ENCODE measurements around the gene NR6A1. TPM values are rescaled to one million over a fixed set of nuclear protein-coding genes. Genes with fewer than 3 reads are reported as not detected.

NR6A1 gene
- total RNA-seq, 1 donor: 0.36 TPM

DNA sequence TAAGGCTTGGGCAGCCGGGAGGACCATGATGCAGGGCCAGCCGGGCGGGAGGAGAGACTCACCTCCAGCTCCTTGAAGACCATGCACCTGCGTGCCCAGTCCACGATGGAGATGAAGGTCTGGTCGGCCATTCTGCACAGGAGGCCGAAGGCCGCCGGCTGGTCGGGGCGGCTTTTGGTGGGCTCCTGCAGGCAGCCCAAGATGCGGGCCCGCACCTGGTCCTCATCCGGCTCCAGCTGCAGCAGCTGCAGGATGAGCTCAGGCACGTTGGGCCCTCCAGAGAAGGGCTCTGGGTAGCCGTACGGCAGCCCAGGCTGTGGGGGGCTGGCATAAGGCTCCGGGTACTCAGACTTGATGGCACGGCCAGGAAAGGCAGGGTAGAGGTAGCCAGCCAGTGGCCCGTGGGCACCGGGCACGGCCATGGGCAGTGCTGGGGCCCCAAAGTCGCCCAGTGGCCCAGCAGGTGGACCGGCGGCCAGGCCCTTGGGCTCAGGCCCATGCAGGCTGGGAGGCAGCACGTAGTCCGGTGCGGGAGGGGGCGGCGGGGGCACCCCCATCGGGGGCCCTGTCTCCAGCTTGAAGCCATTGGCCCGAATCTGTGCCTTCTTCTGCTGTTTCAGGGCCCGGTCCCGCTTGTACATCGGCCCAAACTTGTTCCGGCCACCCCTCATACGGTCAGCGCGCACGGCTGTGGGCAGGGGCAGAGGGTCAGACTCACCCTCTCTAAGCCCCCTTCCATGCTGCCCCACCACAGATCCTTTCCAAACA, 270.9 kb downstream of the NR6A1 start:
- H3K4me1 ChIP-seq (ENCODE audit: insufficient read depth, low read length): no peaks in the 10 kb centered on the region
- H3K4me2 ChIP-seq (ENCODE audit: insufficient read depth, low read length): no peak overlapping the region
- no peak overlapping the region for H3K4me3 ChIP-seq (ENCODE audit: insufficient read depth, low read length)
- no peak overlapping the region for H2AFZ ChIP-seq (ENCODE audit: low read length)
- no peaks in the 10 kb centered on the region for H3K36me3 ChIP-seq (ENCODE audit: insufficient read depth, low read length)
- no peaks in the 10 kb centered on the region for H3K9me3 ChIP-seq (ENCODE audit: low read depth, low read length)
- H4K20me1 ChIP-seq (ENCODE audit: insufficient read depth, low read length): no peaks in the 10 kb centered on the region
- no peak for TF ChIP-seq CTCF (IDR thresholded peaks at IDR 0.05; ENCODE audit: extremely low read depth, low read depth, low read length)
- H3K27me3 ChIP-seq (ENCODE audit: insufficient read depth, low read length): peaks cover 73% of the 10 kb centered on the region
- DNase-seq (ENCODE audit: insufficient read length, low spot score, missing footprints): peak; percentile 79
- no peak overlapping the region for H3K27ac ChIP-seq (ENCODE audit: low read depth, low read length)
- no peaks in the 10 kb centered on the region for H3K79me2 ChIP-seq (ENCODE audit: insufficient read depth, low read length)

DNA sequence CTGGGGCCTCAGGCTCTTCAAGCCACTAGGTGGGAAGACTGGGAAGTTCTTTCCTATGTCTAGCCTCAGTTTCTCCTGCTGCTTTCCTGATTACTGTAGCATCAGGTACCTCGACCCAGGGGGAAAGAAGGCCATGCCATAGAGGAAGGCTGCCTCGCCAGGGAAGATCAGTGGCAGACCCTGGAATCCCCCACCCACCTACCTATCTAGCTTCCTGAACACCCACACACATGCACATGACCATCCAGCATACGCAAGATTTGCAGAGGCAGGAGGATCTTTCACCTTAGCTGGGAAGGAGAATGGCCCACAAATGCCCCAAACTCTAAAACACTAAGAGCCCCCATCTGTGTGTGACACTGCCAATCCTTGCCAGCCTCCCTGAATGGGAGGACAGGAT, 271.9 kb downstream of the NR6A1 start:
- no peak overlapping the region for H3K27ac ChIP-seq (ENCODE audit: low read depth, low read length)
- no peaks in the 10 kb centered on the region for H3K9me3 ChIP-seq (ENCODE audit: low read depth, low read length)
- peaks cover 73% of the 10 kb centered on the region for H3K27me3 ChIP-seq (ENCODE audit: insufficient read depth, low read length)
- no peak for TF ChIP-seq CTCF (IDR thresholded peaks at IDR 0.05; ENCODE audit: extremely low read depth, low read depth, low read length)
- no peaks in the 10 kb centered on the region for H3K36me3 ChIP-seq (ENCODE audit: insufficient read depth, low read length)
- no peaks in the 10 kb centered on the region for H3K4me1 ChIP-seq (ENCODE audit: insufficient read depth, low read length)
- H3K79me2 ChIP-seq (ENCODE audit: insufficient read depth, low read length): no peaks in the 10 kb centered on the region
- H3K4me3 ChIP-seq (ENCODE audit: insufficient read depth, low read length): no peak overlapping the region
- H3K4me2 ChIP-seq (ENCODE audit: insufficient read depth, low read length): no peak overlapping the region
- H4K20me1 ChIP-seq (ENCODE audit: insufficient read depth, low read length): no peaks in the 10 kb centered on the region
- peak; percentile 63 for DNase-seq (ENCODE audit: insufficient read length, low spot score, missing footprints)
- H2AFZ ChIP-seq (ENCODE audit: low read length): no peak overlapping the region

- Histone ChIP-seq H3K4me3 (ENCODE audit: insufficient read depth, low read length) (no peak overlapping the region), H3K27me3 (ENCODE audit: insufficient read depth, low read length) (peaks cover 72% of the 10 kb centered on the region), H3K9me3 (ENCODE audit: low read depth, low read length) (no peaks in the 10 kb centered on the region), H3K79me2 (ENCODE audit: insufficient read depth, low read length) (no peaks in the 10 kb centered on the region), H4K20me1 (ENCODE audit: insufficient read depth, low read length) (no peaks in the 10 kb centered on the region), H2AFZ (ENCODE audit: low read length) (no peak overlapping the region), H3K27ac (ENCODE audit: low read depth, low read length) (no peak overlapping the region), H3K4me1 (ENCODE audit: insufficient read depth, low read length) (no peaks in the 10 kb centered on the region), H3K36me3 (ENCODE audit: insufficient read depth, low read length) (no peaks in the 10 kb centered on the region), H3K4me2 (ENCODE audit: insufficient read depth, low read length) (no peak overlapping the region)
- no peak for TF ChIP-seq CTCF (IDR thresholded peaks at IDR 0.05; ENCODE audit: extremely low read depth, low read depth, low read length)
- peak; percentile 64 for DNase-seq (ENCODE audit: insufficient read length, low spot score, missing footprints)
These were observed 272.5 kb downstream of the NR6A1 start for GRCh38 chr9:124498499-124499146.

DNA sequence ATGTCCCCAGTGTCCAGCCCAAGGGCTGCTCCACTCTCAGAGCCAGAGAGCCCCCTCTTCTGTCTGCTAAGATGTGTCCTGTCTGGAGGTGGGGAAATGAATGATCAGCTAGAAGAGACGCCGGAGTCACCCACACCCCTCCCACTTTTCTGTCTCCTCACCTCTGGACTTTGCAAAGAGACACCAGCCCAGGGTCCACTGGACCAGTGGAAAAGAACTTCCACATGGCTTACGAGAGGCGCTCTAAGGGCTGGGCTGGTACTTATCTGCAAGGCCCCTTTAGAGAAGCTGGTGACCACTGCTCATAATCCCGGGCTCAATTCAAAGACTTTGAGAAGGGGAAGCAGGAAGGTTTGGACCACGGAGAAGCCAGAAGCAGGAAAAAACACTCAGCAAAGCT, 273.1 kb downstream of the NR6A1 start:
- Histone ChIP-seq H2AFZ (ENCODE audit: low read length) (no peak overlapping the region), H3K4me3 (ENCODE audit: insufficient read depth, low read length) (no peak overlapping the region), H3K36me3 (ENCODE audit: insufficient read depth, low read length) (no peaks in the 10 kb centered on the region), H3K27ac (ENCODE audit: low read depth, low read length) (no peak overlapping the region), H4K20me1 (ENCODE audit: insufficient read depth, low read length) (no peaks in the 10 kb centered on the region), H3K4me2 (ENCODE audit: insufficient read depth, low read length) (no peak overlapping the region), H3K9me3 (ENCODE audit: low read depth, low read length) (no peaks in the 10 kb centered on the region), H3K27me3 (ENCODE audit: insufficient read depth, low read length) (peaks cover 72% of the 10 kb centered on the region), H3K4me1 (ENCODE audit: insufficient read depth, low read length) (no peaks in the 10 kb centered on the region), H3K79me2 (ENCODE audit: insufficient read depth, low read length) (no peaks in the 10 kb centered on the region)
- TF ChIP-seq CTCF (IDR thresholded peaks at IDR 0.05; ENCODE audit: extremely low read depth, low read depth, low read length): no peak
- DNase-seq (ENCODE audit: insufficient read length, low spot score, missing footprints): no peak

All from osteoblast (primary cell).